Esophagus squamous epithelium (tissue), 5 donors: ENCODE results near the gene IQGAP2. TPM values are rescaled to one million over a fixed set of nuclear protein-coding genes. Genes with fewer than 3 reads are reported as not detected.

Experiments used
- DNase-seq: peaks from one replicate; lab custom pipeline; 2025; lab: John Stamatoyannopoulos, UW
- H3K27ac ChIP-seq, 4 donors: fragments of 200-600 bp; sonication (generic); one replicate each; pipeline ENCODE4 v1.5.1; 2016 to 2019; ENCODE audit warnings: mild to moderate bottlenecking in 1 of 4
- H3K27me3 ChIP-seq, 4 donors: fragments of 200-600 bp; sonication (generic); 1 replicate in 3 of 4; 2 replicates in 1 of 4; pipeline versions ENCODE4 v1.5.1 to v1.6.0; 2017 to 2021; ENCODE audit warnings: antibody characterized with exemption in 1 of 4
- H3K36me3 ChIP-seq, 3 donors: fragments of 200-600 bp; sonication (generic); one replicate each; pipeline ENCODE4 v1.5.1; 2016 to 2019
- H3K4me1 ChIP-seq, 3 donors: fragments of 200-600 bp; sonication (generic); one replicate each; pipeline ENCODE4 v1.5.1; 2017 to 2019
- H3K4me3 ChIP-seq, 4 donors: fragments of 200-600 bp; sonication (generic); 1 replicate in 3 of 4; 2 replicates in 1 of 4; pipeline ENCODE4 v1.5.1; 2016 to 2019; ENCODE audit warnings: mild to moderate bottlenecking in 2 of 4, moderate library complexity in 1 of 4
- H3K9me3 ChIP-seq, 3 donors: fragments of 200-600 bp; sonication (generic); one replicate each; pipeline ENCODE4 v1.5.1; 2016 to 2019
- CTCF ChIP-seq, 6 experiments: fragments of 450-650 bp in 4 of 6; fragments of 200-600 bp in 2 of 6; sonication (generic) in 2 of 6; IDR thresholded peaks; one replicate each; pipeline ENCODE4 v1.5.1; 2016 to 2019; ENCODE audit warnings: antibody characterized with exemption in 6 of 6, mild to moderate bottlenecking in 4 of 6, moderate library complexity in 4 of 6
- POLR2A ChIP-seq, 4 donors: fragments of 450-650 bp; IDR thresholded peaks; one replicate each; pipeline ENCODE4 v1.6.1; 2017; ENCODE audit warnings: antibody characterized with exemption in 4 of 4, mild to moderate bottlenecking in 4 of 4, moderate library complexity in 3 of 4
- WGBS, 2 donors: methylation state at CpG; one replicate each; pipeline ENCODE4 v1.1.5; 2018; 5-methylcytosine and 5-hydroxymethylcytosine counted together
- intact Hi-C: fragments of 100-400 bp; cut with DNase I; formaldehyde crosslinking; loops from one replicate; pipeline ENCODE4 v1.15.0; 2022
- total RNA-seq, 4 donors: library from RNA; depleted of rRNA; stranded (reverse); fragments of >200 nt; gene quantifications; one replicate each; pipeline ENCODE4 v1.1.0, GENCODE V29; 2016
- donor health status: DM: yes; HTN: yes; CAD: no.

Gene IQGAP2
- total RNA-seq, 4 donors from 2014 or later = 3.0 to 16.6 (median 5.9) TPM

DNA sequence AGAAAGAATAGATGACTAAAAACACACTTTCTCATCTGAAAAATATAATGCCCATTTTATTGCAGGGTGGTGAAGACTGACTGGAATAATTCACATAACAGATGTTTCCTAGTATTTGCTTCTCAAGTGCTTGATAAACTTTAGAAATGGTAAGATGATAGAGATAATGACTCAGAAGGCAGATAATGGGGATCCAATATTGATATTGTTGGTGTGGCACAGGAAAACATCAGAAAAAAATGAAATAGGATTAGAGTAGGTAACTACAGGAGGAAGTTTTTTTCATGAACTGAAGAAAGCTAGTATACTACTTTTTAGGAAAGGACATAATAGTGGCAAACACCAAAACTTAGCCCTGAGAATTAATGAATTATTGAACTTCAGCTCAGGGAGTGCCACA lies 240.3 kb downstream of the IQGAP2 start:
- TF ChIP-seq CTCF (IDR thresholded peaks at IDR 0.05) = no peak
- no peak for TF ChIP-seq POLR2A (IDR thresholded peaks at IDR 0.05)
- H3K4me3 ChIP-seq = no peak overlapping the region

GRCh38 chr5:76649140-76649539 lies 246.1 kb downstream of the IQGAP2 start:
- Histone ChIP-seq H3K4me3 (no peak overlapping the region), H3K27me3 (no peaks in the 10 kb centered on the region), H3K9me3 (peaks cover 0 to 11% (median 8%) of the 10 kb centered on the region in 3 donors), H3K27ac (no peak overlapping the region), H3K36me3 (no peaks in the 10 kb centered on the region), H3K4me1 (no peaks in the 10 kb centered on the region)
- intact Hi-C loops = no loop called here
- 93 to 97% methylated on average over 2 of the region's 2 CpGs for WGBS, 2 donors
- DNase-seq = no peak
- no peak for TF ChIP-seq POLR2A (IDR thresholded peaks at IDR 0.05)

More for the DNA sequence above, 240.3 kb downstream of the IQGAP2 start:
- H3K4me1 ChIP-seq = peaks cover 0 to 5% (median 0%) of the 10 kb centered on the region in 3 donors
- DNase-seq = no peak
- no peaks in the 10 kb centered on the region for H3K27me3 ChIP-seq
- H3K9me3 ChIP-seq = no peaks in the 10 kb centered on the region
- intact Hi-C loops = no loop called here
- H3K36me3 ChIP-seq = no peaks in the 10 kb centered on the region
- no peak overlapping the region for H3K27ac ChIP-seq

- Histone ChIP-seq H3K4me3 (no peak overlapping the region), H3K27ac (no peak overlapping the region), H3K4me1 (no peaks in the 10 kb centered on the region), H3K9me3 (peaks cover 0 to 11% (median 8%) of the 10 kb centered on the region in 3 donors), H3K27me3 (no peaks in the 10 kb centered on the region), H3K36me3 (no peaks in the 10 kb centered on the region)
- DNase-seq = no peak
- intact Hi-C loops = no loop called here
- TF ChIP-seq POLR2A (IDR thresholded peaks at IDR 0.05) (no peak), CTCF (IDR thresholded peaks at IDR 0.05) (no peak)
- 62 to 77% methylated on average over 3 of the region's 3 CpGs for WGBS, 2 donors
Observed at GRCh38 chr5:76652809-76653414, 249.8 kb downstream of the IQGAP2 start.

DNA sequence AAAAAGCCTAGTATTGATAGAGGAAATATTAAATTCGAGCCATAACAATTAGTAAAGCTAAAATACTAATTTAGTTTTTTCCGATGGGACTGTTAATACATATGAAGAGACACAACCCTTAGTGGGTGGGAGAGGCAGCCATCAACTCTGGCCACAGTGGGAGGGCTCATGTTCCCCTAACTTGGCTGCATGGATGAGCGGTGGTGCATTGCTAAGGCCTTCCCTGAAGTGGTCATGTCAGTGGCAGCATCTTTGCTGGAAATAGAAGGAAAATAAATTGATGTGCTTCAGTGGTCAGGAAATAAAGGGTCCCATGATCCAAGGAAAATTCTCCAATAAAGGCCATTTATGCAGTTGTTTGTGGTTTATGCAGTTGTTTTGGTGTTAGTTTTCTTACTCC lies 254.0 kb downstream of the IQGAP2 start:
- Histone ChIP-seq H3K36me3 (no peaks in the 10 kb centered on the region), H3K27ac (no peak overlapping the region), H3K27me3 (no peaks in the 10 kb centered on the region), H3K9me3 (no peaks in the 10 kb centered on the region), H3K4me1 (no peaks in the 10 kb centered on the region), H3K4me3 (no peak overlapping the region)
- no peak for DNase-seq
- no peak for TF ChIP-seq CTCF (IDR thresholded peaks at IDR 0.05)
- TF ChIP-seq POLR2A (IDR thresholded peaks at IDR 0.05) = no peak
- whole genome bisulfite sequencing, 2 donors = 77 to 94% methylated on average over 3 of the region's 3 CpGs
- intact Hi-C loops = no loop called here

DNA sequence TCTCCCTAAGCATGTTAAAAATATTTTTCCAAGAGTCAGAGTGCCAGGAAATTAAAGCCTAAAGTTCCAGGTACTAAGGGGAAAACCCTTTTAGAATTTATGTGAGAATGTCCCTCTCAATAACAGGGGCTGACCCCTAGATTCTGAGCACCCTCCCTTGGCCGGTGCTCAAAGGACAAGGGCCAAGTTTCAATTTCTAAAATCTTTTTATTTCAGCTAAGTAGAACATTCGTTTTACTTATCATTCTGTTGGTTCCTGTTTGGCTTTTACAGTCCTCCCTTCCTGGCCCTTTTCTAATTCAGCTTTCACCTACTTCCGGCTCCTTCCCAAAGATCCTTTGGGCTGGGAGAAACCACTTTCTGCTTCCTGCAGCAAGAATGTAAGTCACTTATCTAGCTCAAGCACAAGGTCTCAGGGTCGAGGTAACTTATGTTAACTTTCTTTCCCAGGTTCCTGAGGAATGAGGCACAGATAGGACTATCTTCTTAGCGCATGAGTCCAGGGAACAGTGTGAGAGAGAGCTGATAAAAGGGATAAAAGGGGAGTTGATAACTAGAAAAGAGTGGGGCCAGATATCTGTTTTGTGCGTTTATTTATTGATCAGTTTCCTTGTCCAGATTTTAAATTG lies 254.7 kb downstream of the IQGAP2 start:
- intact Hi-C loops = no loop called here
- H3K4me3 ChIP-seq = no peak overlapping the region
- 56 to 68% methylated on average over 6 of the region's 6 CpGs for WGBS, 2 donors
- TF ChIP-seq CTCF (IDR thresholded peaks at IDR 0.05) (no peak), POLR2A (IDR thresholded peaks at IDR 0.05) (no peak)
- no peaks in the 10 kb centered on the region for H3K36me3 ChIP-seq
- no peaks in the 10 kb centered on the region for H3K9me3 ChIP-seq
- no peaks in the 10 kb centered on the region for H3K27me3 ChIP-seq
- no peak for DNase-seq
- H3K4me1 ChIP-seq = no peaks in the 10 kb centered on the region
- no peak overlapping the region for H3K27ac ChIP-seq
